IMR-90 (cell line): ENCODE measurements around the gene CMPK2. TPM values are rescaled to one million over a fixed set of nuclear protein-coding genes. Genes with fewer than 3 reads are reported as not detected.

ENCODE experiments used
- ATAC-seq: fragments of 200-7000 bp; cut with Tn5 transposase; 2 replicates; pipeline ENCODE4 v1.9.1; 2020; ENCODE audit warnings: low read depth, mild to moderate bottlenecking, moderate library complexity
- BruUV-seq: library from RNA; stranded (reverse); fragments of 400-500 nt; replicated peaks from 2 replicates; lab custom pipeline; 2021; lab: Mats Ljungman, UMichigan
- CTCF ChIA-PET: fragments of 300-600 bp; formaldehyde crosslinking; extraction: SDS; loops from one replicate; lab custom pipeline; 2021; ENCODE audit warnings: antibody characterized with exemption; lab: Yijun Ruan, JAX
- POLR2A ChIA-PET: fragments of 300-600 bp; sonication (Branson Sonifier 250); formaldehyde crosslinking; loops from one replicate; lab custom pipeline; 2022; ENCODE audit warnings: antibody characterized with exemption; ENCODE audit not compliant: unreplicated experiment; lab: Charles Lee
- DNase-seq: peaks from one replicate; pipeline ENCODE4 v3.0.0; 2013
- H2AFZ ChIP-seq: replicated peaks from 2 replicates; pipeline ENCODE3; 2013; ENCODE audit warnings: low read length, mild to moderate bottlenecking; ENCODE audit not compliant: poor library complexity
- H2AK5ac ChIP-seq: 2 replicates; pipeline ENCODE4 v1.6.1; 2013; ENCODE audit warnings: low read depth, low read length, inconsistent platforms
- H2AK9ac ChIP-seq: replicated peaks from 2 replicates; pipeline ENCODE3; 2013; ENCODE audit warnings: mild to moderate bottlenecking, low read depth, low read length, moderate library complexity; ENCODE audit not compliant: poor library complexity
- H2BK120ac ChIP-seq: 2 replicates; pipeline ENCODE4 v1.6.1; 2013; ENCODE audit warnings: low read depth, low read length, inconsistent platforms
- H2BK15ac ChIP-seq: 3 replicates; pipeline ENCODE4 v1.6.1; 2013; ENCODE audit warnings: low read depth, low read length, inconsistent platforms
- H2BK20ac ChIP-seq: 2 replicates; pipeline ENCODE4 v1.6.1; 2013; ENCODE audit warnings: low read depth, mild to moderate bottlenecking, inconsistent platforms, low read length, moderate library complexity
- H2BK5ac ChIP-seq: 2 replicates; pipeline ENCODE4 v1.6.1; 2013; ENCODE audit warnings: mild to moderate bottlenecking, low read depth, low read length, inconsistent platforms; ENCODE audit not compliant: poor library complexity, severe bottlenecking
- H3K14ac ChIP-seq: replicated peaks from 2 replicates; pipeline ENCODE4 v1.6.1; 2013; ENCODE audit warnings: low read depth, low read length, inconsistent platforms
- H3K18ac ChIP-seq: 2 replicates; pipeline ENCODE4 v1.6.1; 2013; ENCODE audit warnings: low read depth, low read length, control low read depth
- H3K23ac ChIP-seq: 2 replicates; pipeline ENCODE4 v1.6.1; 2013; ENCODE audit warnings: low read depth, low read length, inconsistent platforms
- H3K27ac ChIP-seq: 2 replicates; pipeline ENCODE4 v1.5.1; 2013; ENCODE audit warnings: mild to moderate bottlenecking, control low read depth, low read length; ENCODE audit not compliant: insufficient read depth
- H3K27me3 ChIP-seq: 2 replicates; pipeline ENCODE4 v1.6.1; 2013; ENCODE audit warnings: low read length; ENCODE audit not compliant: control insufficient read depth, insufficient read depth
- H3K36me3 ChIP-seq: 2 replicates; pipeline ENCODE4 v1.6.1; 2013; ENCODE audit warnings: low read length, mixed read lengths; ENCODE audit not compliant: control insufficient read depth, insufficient read depth
- H3K4ac ChIP-seq: 2 replicates; pipeline ENCODE4 v1.6.1; 2013; ENCODE audit warnings: low read depth, low read length, inconsistent platforms
- H3K4me1 ChIP-seq: 2 replicates; pipeline ENCODE4 v1.6.1; 2013; ENCODE audit warnings: low read length, mixed read lengths; ENCODE audit not compliant: control insufficient read depth, insufficient read depth
- H3K4me2 ChIP-seq: 2 replicates; pipeline ENCODE4 v1.6.1; 2013; ENCODE audit warnings: low read depth, mild to moderate bottlenecking, control low read depth, low read length, moderate library complexity
- H3K4me3 ChIP-seq: 2 replicates; pipeline ENCODE4 v1.5.1; 2013; ENCODE audit warnings: low read depth, mild to moderate bottlenecking, control low read depth, low read length, moderate library complexity; ENCODE audit not compliant: insufficient read depth
- H3K56ac ChIP-seq: 2 replicates; pipeline ENCODE4 v1.6.1; 2013; ENCODE audit warnings: low read length, inconsistent platforms; ENCODE audit not compliant: insufficient read depth; ENCODE audit errors: extremely low read depth
- H3K79me1 ChIP-seq, 2 experiments: 2 replicates each; pipeline ENCODE4 v1.6.1; 2013; ENCODE audit warnings: low read length in 2 of 2, inconsistent platforms in 1 of 2, low read depth in 1 of 2
- H3K9ac ChIP-seq: 2 replicates; pipeline ENCODE4 v1.6.1; 2013; ENCODE audit warnings: low read depth, low read length, control low read depth
- H3K9me1 ChIP-seq: 2 replicates; pipeline ENCODE4 v1.6.1; 2013; ENCODE audit warnings: low read length, inconsistent platforms; ENCODE audit not compliant: insufficient read depth
- H3K9me3 ChIP-seq: 2 replicates; pipeline ENCODE4 v1.6.1; 2013; ENCODE audit warnings: low read length; ENCODE audit not compliant: control insufficient read depth, insufficient read depth
- H4K20me1 ChIP-seq: 2 replicates; pipeline ENCODE4 v1.6.1; 2013; ENCODE audit warnings: low read length, inconsistent platforms; ENCODE audit not compliant: insufficient read depth
- H4K5ac ChIP-seq: 2 replicates; pipeline ENCODE4 v1.6.1; 2013; ENCODE audit warnings: mild to moderate bottlenecking, low read depth, low read length, control low read depth
- H4K8ac ChIP-seq, 2 experiments: 2 replicates each; pipeline ENCODE4 v1.6.1; 2013; ENCODE audit warnings: low read depth in 2 of 2, low read length in 2 of 2, control low read depth in 1 of 2, inconsistent platforms in 1 of 2
- H4K91ac ChIP-seq: 2 replicates; pipeline ENCODE4 v1.6.1; 2013; ENCODE audit warnings: low read depth, low read length, inconsistent platforms; ENCODE audit not compliant: insufficient read depth
- BHLHE40 ChIP-seq: fragments of 150-350 bp; IDR thresholded peaks from 2 replicates; pipeline ENCODE4 v1.6.1; 2016; ENCODE audit warnings: mild to moderate bottlenecking, low read depth, low read length
- CEBPB ChIP-seq: IDR thresholded peaks from 2 replicates; pipeline ENCODE4 v1.6.1; 2012; ENCODE audit warnings: low read depth, low read length, improper control_type of control experiment
- CHD1 ChIP-seq: IDR thresholded peaks from 2 replicates; pipeline ENCODE4 v1.6.1; 2012; ENCODE audit warnings: low read depth, low read length, improper control_type of control experiment
- MAFK ChIP-seq: IDR thresholded peaks from 2 replicates; pipeline ENCODE4 v1.6.1; 2012; ENCODE audit warnings: low read depth, low read length, improper control_type of control experiment
- MAZ ChIP-seq: IDR thresholded peaks from 2 replicates; pipeline ENCODE4 v1.6.1; 2012; ENCODE audit warnings: low read depth, mild to moderate bottlenecking, low read length, improper control_type of control experiment, moderate library complexity, borderline replicate concordance
- RAD21 ChIP-seq: IDR thresholded peaks from 2 replicates; pipeline ENCODE4 v1.6.1; 2012; ENCODE audit warnings: low read length, improper control_type of control experiment
- RCOR1 ChIP-seq: IDR thresholded peaks from 2 replicates; pipeline ENCODE4 v1.6.1; 2012; ENCODE audit warnings: mild to moderate bottlenecking, low read length, improper control_type of control experiment; ENCODE audit not compliant: insufficient replicate concordance
- RFX5 ChIP-seq: IDR thresholded peaks from 2 replicates; pipeline ENCODE4 v1.8.0; 2012; ENCODE audit warnings: low read depth, mild to moderate bottlenecking, low read length, moderate library complexity
- SMC3 ChIP-seq: fragments of 150-350 bp; IDR thresholded peaks from 2 replicates; pipeline ENCODE4 v1.6.1; 2016; ENCODE audit warnings: low read depth, mild to moderate bottlenecking, antibody characterized with exemption, low read length, moderate library complexity
- WGBS, 2 experiments: methylation state at CpG; one replicate each; pipeline versions ENCODE4 v1.1.5 to v1.1.7; 2013; ENCODE audit warnings: missing lambda C conversion rate in 2 of 2; ENCODE audit not compliant: insufficient read length in 1 of 2; ENCODE audit errors: extremely low coverage in 2 of 2; 5-methylcytosine and 5-hydroxymethylcytosine counted together
- dilution Hi-C: fragments of 300-500 bp; cut with HindIII; formaldehyde crosslinking; loops from one replicate; pipeline ENCODE4 v1.14.3; 2018; ENCODE audit warnings: low sequenced_read_pairs; ENCODE audit not compliant: unreplicated experiment
- in situ Hi-C: fragments of 300-500 bp; cut with MboI; formaldehyde crosslinking; loops from 3 replicates; pipeline ENCODE4 v1.14.3; 2019; ENCODE audit warnings: low sequenced_read_pairs, inconsistent platforms, mixed read lengths
- intact Hi-C: fragments of 100-400 bp; cut with micrococcal nuclease; formaldehyde crosslinking; loops from 2 replicates; pipeline ENCODE4 v1.10.0; 2022
- polyA plus RNA-seq, 3 experiments: library from polyadenylated mRNA; depleted of rRNA; stranded (reverse); fragments of >200 nt; gene quantifications; 2 replicates each; pipeline ENCODE4 v1.2.3, GENCODE V29; 2012; ENCODE audit warnings: low replicate concordance in 1 of 3
- total RNA-seq: library from RNA; depleted of rRNA; stranded (reverse); fragments of >200 nt; gene quantifications from 2 replicates; pipeline ENCODE4 v1.2.3, GENCODE V29; 2012
- TF ChIP-seq, protein P1 (sequence below): conservative IDR thresholded peaks from 2 replicates; pipeline ENCODE4 v1.5.1; 2012; ENCODE audit warnings: mild to moderate bottlenecking, low read depth, low read length, improper control_type of control experiment
- TF ChIP-seq, protein P2 (sequence below): fragments of 150-350 bp; IDR thresholded peaks from 2 replicates; pipeline ENCODE4 v1.6.1; 2017; ENCODE audit warnings: mild to moderate bottlenecking, antibody characterized with exemption, low read length, low read depth

CMPK2 gene
- total and polyA plus RNA-seq, 2 of the 4 experiments (the other 2 are of a cell fraction) = 0.03 to 0.18 TPM

GRCh38 chr2:6819668-6820067 is 46.0 kb downstream of the CMPK2 start:
- Histone ChIP-seq H3K79me1 (no peaks in the 10 kb centered on the region), H4K91ac (no peak overlapping the region), H4K5ac (no peak overlapping the region), H3K23ac (no peak overlapping the region), H3K4ac (no peak overlapping the region), H3K9me3 (no peaks in the 10 kb centered on the region), H3K4me3 (no peak overlapping the region), H2AFZ (no peak overlapping the region), H3K18ac (no peak overlapping the region), H2BK15ac (no peak overlapping the region), H3K56ac (no peak overlapping the region), H3K4me2 (no peak overlapping the region), H3K36me3 (no peaks in the 10 kb centered on the region), H3K9me1 (no peaks in the 10 kb centered on the region), H3K14ac (no peak overlapping the region), H3K9ac (no peak overlapping the region), H3K27ac (no peak overlapping the region), H2AK5ac (no peak overlapping the region), H4K20me1 (no peaks in the 10 kb centered on the region), H2BK120ac (no peak overlapping the region), H3K4me1 (peaks cover 6% of the 10 kb centered on the region), H2BK20ac (no peak overlapping the region), H4K8ac (no peak overlapping the region), H3K27me3 (no peaks in the 10 kb centered on the region), H2AK9ac (no peak overlapping the region), H2BK5ac (no peak overlapping the region)
- ATAC-seq (no peak), DNase-seq (no peak)
- TF ChIP-seq RCOR1 = no peak
- TF ChIP-seq, protein P1, sequence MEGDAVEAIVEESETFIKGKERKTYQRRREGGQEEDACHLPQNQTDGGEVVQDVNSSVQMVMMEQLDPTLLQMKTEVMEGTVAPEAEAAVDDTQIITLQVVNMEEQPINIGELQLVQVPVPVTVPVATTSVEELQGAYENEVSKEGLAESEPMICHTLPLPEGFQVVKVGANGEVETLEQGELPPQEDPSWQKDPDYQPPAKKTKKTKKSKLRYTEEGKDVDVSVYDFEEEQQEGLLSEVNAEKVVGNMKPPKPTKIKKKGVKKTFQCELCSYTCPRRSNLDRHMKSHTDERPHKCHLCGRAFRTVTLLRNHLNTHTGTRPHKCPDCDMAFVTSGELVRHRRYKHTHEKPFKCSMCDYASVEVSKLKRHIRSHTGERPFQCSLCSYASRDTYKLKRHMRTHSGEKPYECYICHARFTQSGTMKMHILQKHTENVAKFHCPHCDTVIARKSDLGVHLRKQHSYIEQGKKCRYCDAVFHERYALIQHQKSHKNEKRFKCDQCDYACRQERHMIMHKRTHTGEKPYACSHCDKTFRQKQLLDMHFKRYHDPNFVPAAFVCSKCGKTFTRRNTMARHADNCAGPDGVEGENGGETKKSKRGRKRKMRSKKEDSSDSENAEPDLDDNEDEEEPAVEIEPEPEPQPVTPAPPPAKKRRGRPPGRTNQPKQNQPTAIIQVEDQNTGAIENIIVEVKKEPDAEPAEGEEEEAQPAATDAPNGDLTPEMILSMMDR = no peak
- TF ChIP-seq SMC3 = no peak
- no peak for TF ChIP-seq RAD21
- TF ChIP-seq RFX5 = no peak
- TF ChIP-seq CEBPB = no peak
- no peak for TF ChIP-seq CHD1
- no peak for TF ChIP-seq BHLHE40
- TF ChIP-seq, protein P2, sequence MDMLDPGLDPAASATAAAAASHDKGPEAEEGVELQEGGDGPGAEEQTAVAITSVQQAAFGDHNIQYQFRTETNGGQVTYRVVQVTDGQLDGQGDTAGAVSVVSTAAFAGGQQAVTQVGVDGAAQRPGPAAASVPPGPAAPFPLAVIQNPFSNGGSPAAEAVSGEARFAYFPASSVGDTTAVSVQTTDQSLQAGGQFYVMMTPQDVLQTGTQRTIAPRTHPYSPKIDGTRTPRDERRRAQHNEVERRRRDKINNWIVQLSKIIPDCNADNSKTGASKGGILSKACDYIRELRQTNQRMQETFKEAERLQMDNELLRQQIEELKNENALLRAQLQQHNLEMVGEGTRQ = no peak
- TF ChIP-seq MAZ = no peak
- no peak for TF ChIP-seq MAFK
- in situ Hi-C loops (no loop called here), dilution Hi-C loops (no loop called here), intact Hi-C loops (no loop called here)
- WGBS, 2 experiments = no CpG with 5 or more reads among the region's 3 CpGs
- ChIA-PET POLR2A (no interaction called here), CTCF (interaction anchor here (0.5 kb wide), 1 partner anchor 184 kb away, joined by 4 read pairs; no protein-coding TSS in a partner anchor)
- no TSS peak for BruUV-seq
